OCI-LY7 (cell line): ENCODE measurements around the gene TARP.

Experiments used
- BruUV-seq: library from RNA; stranded (reverse); fragments of 400-500 nt; replicated peaks from 2 replicates; lab custom pipeline; 2021; lab: Mats Ljungman, UMichigan
- CTCF ChIA-PET: fragments of 300-600 bp; sonication (Branson Sonifier 250); formaldehyde crosslinking; loops from one replicate; lab custom pipeline; 2022; ENCODE audit warnings: antibody characterized with exemption; ENCODE audit not compliant: unreplicated experiment; lab: Charles Lee
- POLR2A ChIA-PET: fragments of 300-600 bp; sonication (Branson Sonifier 250); formaldehyde crosslinking; loops from one replicate; lab custom pipeline; 2022; ENCODE audit warnings: antibody characterized with exemption; lab: Charles Lee
- DNase-seq: peaks from one replicate; pipeline ENCODE4 v3.0.0-alpha.2; 2015; ENCODE audit warnings: low spot score
- H2AFZ ChIP-seq: fragments of 200-600 bp; sonication (generic), shearing (Covaris generic); 2 replicates; pipeline ENCODE4 v1.6.1; 2014; ENCODE audit warnings: mild to moderate bottlenecking, antibody characterized with exemption, low read length, moderate library complexity
- H3K27ac ChIP-seq: fragments of 200-600 bp; sonication (generic); 2 replicates; pipeline ENCODE4 v1.5.1; 2014; ENCODE audit warnings: mixed run types, low read depth, mild to moderate bottlenecking, moderate library complexity, low read length, inconsistent platforms; ENCODE audit not compliant: poor library complexity, severe bottlenecking
- H3K36me3 ChIP-seq: fragments of 200-600 bp; sonication (generic); 2 replicates; pipeline ENCODE4 v1.6.1; 2014; ENCODE audit warnings: mild to moderate bottlenecking, antibody characterized with exemption, low read length, moderate library complexity, mixed read lengths; ENCODE audit not compliant: insufficient read depth
- H3K4me1 ChIP-seq: fragments of 200-600 bp; sonication (generic); 2 replicates; pipeline ENCODE4 v1.5.1; 2014; ENCODE audit warnings: mild to moderate bottlenecking, low read length; ENCODE audit not compliant: insufficient read depth, poor library complexity, severe bottlenecking
- H3K4me2 ChIP-seq: fragments of 200-600 bp; sonication (generic); 2 replicates; pipeline ENCODE4 v1.6.1; 2014; ENCODE audit warnings: mild to moderate bottlenecking, low read length
- H3K4me3 ChIP-seq: fragments of 200-600 bp; sonication (generic); 2 replicates; pipeline ENCODE4 v1.5.1; 2014; ENCODE audit warnings: mild to moderate bottlenecking, low read depth, low read length; ENCODE audit not compliant: poor library complexity, severe bottlenecking
- H3K79me2 ChIP-seq: fragments of 200-600 bp; sonication (generic); 2 replicates; pipeline ENCODE4 v1.6.1; 2016; ENCODE audit warnings: low read depth, mild to moderate bottlenecking, low read length, moderate library complexity, mixed read lengths; ENCODE audit not compliant: insufficient read depth
- H3K9me2 ChIP-seq: fragments of 200-600 bp; sonication (generic); 2 replicates; pipeline ENCODE4 v1.6.1; 2016; ENCODE audit warnings: mild to moderate bottlenecking, low read length, mixed read lengths; ENCODE audit not compliant: insufficient read depth
- H3K9me3 ChIP-seq: fragments of 200-600 bp; sonication (generic); 2 replicates; pipeline ENCODE4 v1.6.1; 2014; ENCODE audit warnings: mild to moderate bottlenecking, mixed run types, low read length, mixed read lengths
- H4K20me1 ChIP-seq: fragments of 200-600 bp; sonication (generic); 2 replicates; pipeline ENCODE4 v1.6.1; 2014; ENCODE audit warnings: mild to moderate bottlenecking, antibody characterized with exemption, low read length, moderate library complexity, mixed read lengths; ENCODE audit not compliant: insufficient read depth
- EZH2phosphoT487 ChIP-seq: fragments of 200-600 bp; sonication (generic); IDR thresholded peaks from 2 replicates; pipeline ENCODE4 v1.6.1; 2018; ENCODE audit warnings: low read depth, borderline replicate concordance, mild to moderate bottlenecking, mixed run types, antibody characterized with exemption, low read length, moderate library complexity, mixed read lengths
- intact Hi-C: fragments of 100-400 bp; cut with micrococcal nuclease; formaldehyde crosslinking; loops from one replicate; pipeline ENCODE4 v1.10.0; 2022; ENCODE audit not compliant: unreplicated experiment
- TF ChIP-seq, protein P1 (sequence below): fragments of 200-600 bp; sonication (generic); conservative IDR thresholded peaks from 2 replicates; pipeline ENCODE4 v1.5.1; 2014; ENCODE audit warnings: mild to moderate bottlenecking, antibody characterized with exemption, low read length, moderate library complexity, mixed read lengths

TARP gene

GRCh38 chr7:38303866-38304265 is 30.4 kb upstream of the TARP start:
- intact Hi-C loops = no loop called here
- BruUV-seq = no TSS peak
- Histone ChIP-seq H2AFZ (no peak overlapping the region), H3K4me3 (no peak overlapping the region), H4K20me1 (no peaks in the 10 kb centered on the region), H3K36me3 (no peaks in the 10 kb centered on the region), H3K4me1 (no peaks in the 10 kb centered on the region), H3K9me2 (no peaks in the 10 kb centered on the region), H3K9me3 (0 out of 2 replicates have a peak, but pooled peaks cover 3% of the 10 kb centered on the region), H3K4me2 (no peak overlapping the region), H3K27ac (no peak overlapping the region), H3K79me2 (no peaks in the 10 kb centered on the region)
- no peak for DNase-seq
- CTCF ChIA-PET = no interaction called here
- POLR2A ChIA-PET = no interaction called here
- TF ChIP-seq EZH2phosphoT487 = no peak
- TF ChIP-seq, protein P1, sequence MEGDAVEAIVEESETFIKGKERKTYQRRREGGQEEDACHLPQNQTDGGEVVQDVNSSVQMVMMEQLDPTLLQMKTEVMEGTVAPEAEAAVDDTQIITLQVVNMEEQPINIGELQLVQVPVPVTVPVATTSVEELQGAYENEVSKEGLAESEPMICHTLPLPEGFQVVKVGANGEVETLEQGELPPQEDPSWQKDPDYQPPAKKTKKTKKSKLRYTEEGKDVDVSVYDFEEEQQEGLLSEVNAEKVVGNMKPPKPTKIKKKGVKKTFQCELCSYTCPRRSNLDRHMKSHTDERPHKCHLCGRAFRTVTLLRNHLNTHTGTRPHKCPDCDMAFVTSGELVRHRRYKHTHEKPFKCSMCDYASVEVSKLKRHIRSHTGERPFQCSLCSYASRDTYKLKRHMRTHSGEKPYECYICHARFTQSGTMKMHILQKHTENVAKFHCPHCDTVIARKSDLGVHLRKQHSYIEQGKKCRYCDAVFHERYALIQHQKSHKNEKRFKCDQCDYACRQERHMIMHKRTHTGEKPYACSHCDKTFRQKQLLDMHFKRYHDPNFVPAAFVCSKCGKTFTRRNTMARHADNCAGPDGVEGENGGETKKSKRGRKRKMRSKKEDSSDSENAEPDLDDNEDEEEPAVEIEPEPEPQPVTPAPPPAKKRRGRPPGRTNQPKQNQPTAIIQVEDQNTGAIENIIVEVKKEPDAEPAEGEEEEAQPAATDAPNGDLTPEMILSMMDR = no peak

GRCh38 chr7:38300175-38300574 is 26.7 kb upstream of the TARP start:
- no peak overlapping the region for H3K4me3 ChIP-seq
- H3K4me2 ChIP-seq = no peak overlapping the region
- no TSS peak for BruUV-seq
- no peaks in the 10 kb centered on the region for H3K9me3 ChIP-seq
- no peaks in the 10 kb centered on the region for H3K79me2 ChIP-seq
- ChIA-PET CTCF (no interaction called here), POLR2A (no interaction called here)
- no peak overlapping the region for H2AFZ ChIP-seq
- H3K27ac ChIP-seq = no peak overlapping the region
- no peaks in the 10 kb centered on the region for H3K36me3 ChIP-seq
- intact Hi-C loops = no loop called here
- no peaks in the 10 kb centered on the region for H3K9me2 ChIP-seq
- no peak for DNase-seq
- no peak for TF ChIP-seq EZH2phosphoT487
- TF ChIP-seq, protein P1 = no peak
- peaks cover 14% of the 10 kb centered on the region for H3K4me1 ChIP-seq
- H4K20me1 ChIP-seq = no peaks in the 10 kb centered on the region

GRCh38 chr7:38299275-38299931 is 26.0 kb upstream of the TARP start:
- TF ChIP-seq, protein P1 = no peak
- no peak for TF ChIP-seq EZH2phosphoT487
- no peak overlapping the region for H3K4me3 ChIP-seq
- DNase-seq = no peak
- intact Hi-C loops = no loop called here
- H3K9me2 ChIP-seq = no peaks in the 10 kb centered on the region
- H4K20me1 ChIP-seq = no peaks in the 10 kb centered on the region
- H3K79me2 ChIP-seq = no peaks in the 10 kb centered on the region
- H3K36me3 ChIP-seq = no peaks in the 10 kb centered on the region
- H3K27ac ChIP-seq = no peak overlapping the region
- H2AFZ ChIP-seq = no peak overlapping the region
- H3K9me3 ChIP-seq = no peaks in the 10 kb centered on the region
- ChIA-PET CTCF (interaction anchor here (0.6 kb wide), 1 partner anchor 60 kb away, joined by 3 read pairs; no protein-coding TSS in a partner anchor), POLR2A (interaction anchor here (0.5 to 0.6 kb wide), 2 partner anchors 11 to 27 kb away, joined by 3 to 4 read pairs; no protein-coding TSS in a partner anchor)
- BruUV-seq = no TSS peak
- H3K4me1 ChIP-seq = peaks cover 14% of the 10 kb centered on the region
- no peak overlapping the region for H3K4me2 ChIP-seq
